HG02938 (cell line): ENCODE measurements around the gene EIF1AX.
"Not testable (repeated sequence)": the region's sequence is repeated elsewhere in the genome, so short reads cannot be mapped to it uniquely, and the experiment has no call there.

Experiments
- ATAC-seq: cut with Tn5 transposase; IDR thresholded peaks from one replicate; pipeline ENCODE4 v1.9.1; 2021; ENCODE audit warnings: mild to moderate bottlenecking, moderate library complexity; ENCODE audit not compliant: unreplicated experiment

Gene EIF1AX

GRCh38 chrX:20127440-20127839, 14.2 kb downstream of the EIF1AX start:
- ATAC-seq = not testable (repeated sequence)

GRCh38 chrX:20126833-20127232, 14.8 kb downstream of the EIF1AX start:
- not testable (repeated sequence) for ATAC-seq

DNA sequence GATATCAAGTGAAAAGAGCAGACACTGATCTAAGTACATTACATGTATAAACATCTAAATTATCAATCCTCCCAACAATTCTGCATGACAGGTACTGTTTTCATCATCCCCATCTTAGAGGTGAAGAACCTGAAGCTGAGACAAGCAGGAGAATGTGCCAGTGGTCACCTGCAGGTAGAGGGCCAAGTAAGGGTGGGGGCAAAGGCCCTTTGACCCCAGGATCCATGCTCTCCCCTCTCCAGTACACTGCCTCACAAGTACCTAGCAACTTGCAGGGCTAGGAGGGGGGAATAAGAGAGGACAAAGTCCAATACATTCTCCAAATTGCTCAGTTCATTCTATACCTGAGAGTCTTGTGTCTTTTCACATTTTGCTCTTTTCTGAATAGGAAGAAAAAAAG, 16.7 kb downstream of the EIF1AX start:
- ATAC-seq = no peak

DNA sequence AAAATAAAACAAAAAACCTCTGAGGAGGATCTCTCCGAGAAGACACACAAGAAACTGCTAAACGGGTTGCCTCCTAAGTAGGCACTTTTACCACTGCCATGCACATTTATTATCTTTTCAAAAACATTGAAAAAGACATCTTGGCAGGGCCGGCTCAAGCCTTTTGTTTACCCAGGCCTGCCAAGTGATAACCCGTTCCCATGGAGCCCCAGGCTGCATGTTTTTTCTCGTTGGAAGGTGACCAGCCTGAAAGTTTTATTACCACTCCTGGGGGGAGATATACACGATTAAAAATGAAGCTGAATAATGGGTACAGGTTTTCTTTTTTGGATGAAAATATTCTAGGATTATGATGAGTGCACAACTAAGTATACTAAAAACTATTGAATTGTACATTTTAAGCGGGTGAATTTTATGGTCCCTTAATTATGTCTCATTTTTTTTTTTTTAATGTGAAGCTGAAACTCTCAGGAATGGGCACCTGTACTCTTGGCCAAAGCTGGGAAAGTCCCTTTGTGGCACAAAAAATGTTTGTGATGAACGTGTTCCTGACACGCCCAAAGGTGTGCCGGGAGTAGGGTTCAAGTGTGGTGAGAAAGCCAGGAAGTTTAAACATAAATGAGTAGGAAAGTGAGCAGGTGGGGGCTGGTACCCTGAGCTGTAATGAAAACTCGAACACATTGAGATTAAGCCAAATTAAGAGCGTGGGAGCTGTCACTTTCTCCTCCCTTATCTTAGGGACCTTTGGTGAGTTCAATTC, 23.4 kb downstream of the EIF1AX start:
- no peak for ATAC-seq

DNA sequence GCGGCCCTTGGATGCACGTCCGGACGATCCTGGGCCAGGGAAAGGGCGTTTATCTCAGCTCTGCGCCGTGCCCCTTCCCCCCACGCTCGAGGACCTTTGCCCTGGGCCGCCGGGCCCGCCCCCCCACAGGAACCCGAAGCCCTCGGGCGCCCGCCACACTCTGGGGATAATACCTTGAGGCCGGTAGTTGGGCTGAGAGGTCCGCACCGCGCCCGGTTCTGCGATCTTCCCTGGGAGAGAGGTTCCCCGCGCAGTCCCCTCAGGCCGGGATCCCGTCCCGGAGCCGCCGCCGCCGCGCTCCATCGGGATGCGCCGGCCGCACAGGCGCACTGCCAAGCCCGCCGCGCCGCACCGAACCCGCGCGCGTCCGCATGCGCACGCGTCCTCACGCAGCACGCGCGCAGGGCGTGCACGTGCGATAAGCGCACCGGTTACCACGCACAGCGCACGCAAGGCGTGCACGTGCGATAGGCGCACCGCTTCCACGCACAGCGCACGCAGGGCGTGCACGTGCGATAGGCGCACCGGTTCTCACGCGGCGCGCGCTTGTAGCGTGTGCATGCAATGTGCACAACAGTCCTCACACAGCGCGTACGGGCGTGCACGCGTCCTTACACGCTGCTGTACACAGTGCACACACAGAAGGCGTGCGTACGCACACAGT, 24.9 kb downstream of the EIF1AX start, which contains the start of gene MAP7D2:
TSS of gene MAP7D2 (minus strand) at position 331 of the 664 bp plus-strand sequence. CDS start at position 303, 28 bp downstream.
- ATAC-seq = no peak

DNA sequence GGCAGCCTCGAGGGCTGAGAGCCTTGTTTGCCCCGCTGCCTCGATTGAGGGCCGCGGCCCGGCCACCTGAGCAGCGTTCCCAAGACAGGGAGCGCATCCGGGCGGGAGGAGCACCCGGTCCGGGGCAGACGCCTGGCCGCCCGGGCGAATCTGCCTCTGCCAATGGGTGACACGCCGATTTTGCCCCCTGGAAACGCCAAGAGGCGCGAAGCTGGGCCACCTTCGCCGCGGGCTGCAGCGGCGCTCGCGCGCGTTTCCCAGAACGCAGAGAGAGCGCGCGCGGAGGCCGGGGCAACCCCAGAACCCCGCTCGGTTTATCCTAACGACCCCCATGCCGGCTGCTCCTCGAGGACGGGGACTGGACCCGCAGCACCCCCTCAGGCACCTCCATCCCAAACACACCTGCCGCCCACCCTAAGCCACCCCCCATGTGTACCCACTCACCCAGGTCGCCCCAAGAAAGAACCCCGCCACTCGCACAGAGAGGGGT, 25.5 kb downstream of the EIF1AX start:
- no peak for ATAC-seq

- no peak for ATAC-seq
These were observed 29.4 kb downstream of the EIF1AX start for GRCh38 chrX:20112022-20112774.

DNA sequence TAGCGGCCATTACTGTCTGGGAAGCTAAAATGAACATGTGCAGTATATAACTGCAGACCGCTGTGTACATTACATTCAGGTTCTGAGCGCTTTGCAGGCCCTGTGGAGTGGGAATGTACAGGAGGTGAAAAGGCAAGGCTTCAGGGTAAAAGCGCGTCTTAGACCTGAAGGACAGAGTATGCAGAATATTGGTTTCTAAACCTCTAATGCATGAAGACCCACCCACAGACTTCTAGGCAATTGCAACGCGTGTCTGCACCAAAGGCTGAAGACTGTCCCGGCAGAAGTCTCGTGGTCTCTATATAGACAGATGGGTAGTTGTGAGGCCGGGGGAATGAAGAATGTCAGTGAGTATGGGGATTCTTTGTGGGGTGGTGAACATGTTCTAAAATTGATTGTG, 30.4 kb downstream of the EIF1AX start:
- no peak for ATAC-seq

DNA sequence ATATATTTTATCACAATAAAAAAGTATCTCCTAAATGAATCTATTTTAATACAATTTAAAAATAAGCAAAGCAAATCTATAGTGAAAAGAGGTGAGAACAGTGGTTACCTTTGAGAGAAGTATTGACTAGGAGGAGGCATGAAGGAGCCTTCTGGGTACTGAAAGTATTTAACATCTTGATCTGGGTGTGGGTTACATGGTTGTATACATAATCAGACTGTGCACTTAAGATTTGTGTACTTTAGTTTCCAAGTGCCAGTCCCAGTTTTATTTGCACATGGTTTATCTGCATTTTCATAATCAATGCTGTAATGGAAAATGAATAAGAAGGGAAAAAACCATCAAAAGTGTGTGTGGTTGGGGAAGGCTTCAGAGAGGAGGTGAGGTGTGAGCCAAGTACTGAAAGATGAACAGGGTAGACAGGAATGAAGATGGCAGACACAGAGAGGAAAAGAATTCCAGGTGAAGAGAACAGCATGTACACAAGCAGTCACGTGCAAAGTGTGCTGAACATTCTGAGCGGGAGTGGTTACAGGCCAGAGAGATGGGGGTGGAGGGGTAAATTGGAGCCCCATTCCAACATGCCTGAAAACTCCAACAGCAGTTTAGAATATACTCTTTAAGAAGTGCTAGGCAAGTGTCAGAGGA, 39.6 kb downstream of the EIF1AX start:
- ATAC-seq = no peak

DNA sequence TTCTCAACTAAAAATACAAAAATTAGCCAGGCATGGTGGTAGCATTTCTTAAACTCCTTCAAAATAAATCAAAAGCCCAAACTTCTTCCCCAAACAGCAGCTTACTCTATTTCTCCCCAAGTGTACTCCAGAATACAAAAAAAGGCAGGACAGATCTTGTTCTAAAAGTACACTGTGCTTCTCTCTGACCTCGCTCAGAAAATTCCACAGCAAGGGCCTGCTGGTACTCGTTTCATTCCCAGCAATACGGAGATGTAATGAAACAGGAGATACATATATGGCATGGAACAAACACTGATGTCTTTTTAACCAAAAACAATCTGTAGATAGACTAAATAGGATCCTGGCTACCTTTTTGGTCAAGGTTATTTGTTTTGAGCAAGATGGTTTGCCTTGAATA, 50.1 kb downstream of the EIF1AX start:
- no peak for ATAC-seq

- ATAC-seq = no peak
These were observed 51.8 kb downstream of the EIF1AX start for GRCh38 chrX:20089845-20090244.

GRCh38 chrX:20080277-20080676, 61.4 kb downstream of the EIF1AX start:
- no peak for ATAC-seq
